Stomach (tissue), 9 donors: ENCODE results near the gene NYAP1. TPM values are rescaled to one million over a fixed set of nuclear protein-coding genes. Genes with fewer than 3 reads are reported as not detected.
"Not testable (repeated sequence)": the region's sequence is repeated elsewhere in the genome, so short reads cannot be mapped to it uniquely, and the experiment has no call there.

Experiments used
- DNase-seq, 2 donors: peaks; one replicate each; pipeline versions ENCODE4 v3.0.0 to v3.0.0-alpha.2; 2013 to 2019
- H3K27ac ChIP-seq, 5 donors: fragments of 200-600 bp in 4 of 5; sonication (generic) in 4 of 5; one replicate each; pipeline ENCODE4 v1.5.1; 2013 to 2019; ENCODE audit warnings: mild to moderate bottlenecking in 1 of 5, moderate library complexity in 1 of 5
- H3K27me3 ChIP-seq, 3 donors: fragments of 200-600 bp; sonication (generic); one replicate each; pipeline ENCODE4 v1.5.1; 2017 to 2019; ENCODE audit warnings: mixed run types in 1 of 3
- H3K36me3 ChIP-seq, 4 donors: fragments of 200-600 bp; sonication (generic); 1 replicate in 3 of 4; 2 replicates in 1 of 4; pipeline ENCODE4 v1.5.1; 2016 to 2019
- H3K4me1 ChIP-seq, 4 donors: fragments of 200-600 bp; sonication (generic); one replicate each; pipeline ENCODE4 v1.5.1; 2016 to 2019
- H3K4me3 ChIP-seq, 4 donors: fragments of 200-600 bp; sonication (generic) in 3 of 4; one replicate each; pipeline ENCODE4 v1.5.1; 2016 to 2019; ENCODE audit warnings: mild to moderate bottlenecking in 1 of 4
- H3K9me3 ChIP-seq, 4 donors: fragments of 200-600 bp; sonication (generic); one replicate each; pipeline ENCODE4 v1.5.1; 2016 to 2019
- CTCF ChIP-seq, 7 experiments: fragments of 450-650 bp in 4 of 7; fragments of 200-600 bp in 3 of 7; sonication (generic) in 3 of 7; IDR thresholded peaks; one replicate each; pipeline ENCODE4 v1.5.1; 2016 to 2019; ENCODE audit warnings: antibody characterized with exemption in 7 of 7, control low read depth in 2 of 7, mild to moderate bottlenecking in 1 of 7
- EP300 ChIP-seq: sonication (generic); formaldehyde crosslinking; IDR thresholded peaks from one replicate; pipeline ENCODE4 v1.6.1; 2017; ENCODE audit warnings: antibody characterized with exemption
- POLR2A ChIP-seq, 4 donors: fragments of 450-650 bp; IDR thresholded peaks; one replicate each; pipeline ENCODE4 v1.6.1; 2016; ENCODE audit warnings: antibody characterized with exemption in 4 of 4, control low read depth in 2 of 4, mild to moderate bottlenecking in 1 of 4, moderate library complexity in 1 of 4
- POLR2AphosphoS5 ChIP-seq, 3 donors: sonication (generic); formaldehyde crosslinking; IDR thresholded peaks; one replicate each; pipeline ENCODE4 v1.6.1; 2016; ENCODE audit warnings: antibody characterized with exemption in 3 of 3
- WGBS, 5 donors: extraction: QIAGEN DNeasy Blood & Tissue Kit in 3 of 5; methylation state at CpG; one replicate each; pipeline versions ENCODE4 v1.1.5 to v1.1.7; 2013 to 2018; 5-methylcytosine and 5-hydroxymethylcytosine counted together
- intact Hi-C: fragments of 100-400 bp; cut with DNase I; formaldehyde crosslinking; loops from one replicate; pipeline ENCODE4 v1.15.1; 2023; ENCODE audit warnings: low total_unique reads
- polyA plus RNA-seq, 3 donors: library from polyadenylated mRNA; stranded (reverse); fragments of 200-250 nt; gene quantifications; one replicate each; pipeline ENCODE4 v1.2.3, GENCODE V29; 2013
- total RNA-seq, 5 donors: library from RNA; depleted of rRNA; stranded (reverse); fragments of >200 nt; gene quantifications; one replicate each; pipeline versions ENCODE4 v1.1.0 to v1.2.3, GENCODE V29; 2014 to 2016
- donor health status: healthy with polysubstance abuse.
- donor health status: Bipolar disorder and iron deficiency.
- donor health status: healthy.

The NYAP1 gene
- total and polyA plus RNA-seq, 8 donors: 0.48 to 0.75 (median 0.73) TPM; not detected in 5

- no peak for DNase-seq
- Histone ChIP-seq H3K36me3 (no peaks in the 10 kb centered on the region), H3K27me3 (no peaks in the 10 kb centered on the region), H3K9me3 (no peaks in the 10 kb centered on the region), H3K4me1 (peaks cover 30 to 47% (median 46%) of the 10 kb centered on the region in 4 donors), H3K4me3 (peak overlapping the region; percentile 22 to 93 (median 29)), H3K27ac (peak overlapping the region in 4 of 5 donors; percentile 74 to 84 (median 80))
- 5 to 11% (median 7%) methylated on average over 8 of the region's 8 CpGs for WGBS, 5 donors
- intact Hi-C loops: no loop called here
- TF ChIP-seq CTCF (IDR thresholded peaks at IDR 0.05): no peak
- no peak for TF ChIP-seq EP300
- TF ChIP-seq POLR2A (IDR thresholded peaks at IDR 0.05): no peak
- TF ChIP-seq POLR2AphosphoS5 (IDR thresholded peaks at IDR 0.05): no peak
These were observed 54.6 kb downstream of the NYAP1 start for GRCh38 chr7:100538348-100538653.

- Histone ChIP-seq H3K27ac (peak within 1 kb of the TSS; percentile 87 to 93 (median 92)), H3K9me3 (no peaks in the 10 kb centered on the region), H3K4me3 (peak within 1 kb of the TSS; percentile 91 to 97 (median 92)), H3K36me3 (no peaks in the 10 kb centered on the region), H3K4me1 (peaks cover 36 to 52% (median 51%) of the 10 kb centered on the region in 4 donors), H3K27me3 (no peaks in the 10 kb centered on the region)
- TF ChIP-seq POLR2AphosphoS5 (IDR thresholded peaks at IDR 0.05) (peak; percentile 71 to 94 (median 86)), POLR2A (IDR thresholded peaks at IDR 0.05) (peak in 2 of 4 donors; percentile 68 to 85), EP300 (no peak), CTCF (IDR thresholded peaks at IDR 0.05) (no peak)
- peak; percentile 100 for DNase-seq
- WGBS, 5 donors: 0 to 1% (median 0%) methylated on average over 41 to 60 of the region's 60 CpGs
- intact Hi-C loops: no loop called here
These were observed 55.1 kb downstream of the NYAP1 start, which contains the start of gene AGFG2 for GRCh38 chr7:100538654-100539435. Gene AGFG2 (plus strand): TSS chr7:100539203. CDS start chr7:100539347, 144 bp downstream.

- TF ChIP-seq CTCF (IDR thresholded peaks at IDR 0.05) (no peak), POLR2A (IDR thresholded peaks at IDR 0.05) (no peak), EP300 (no peak), POLR2AphosphoS5 (IDR thresholded peaks at IDR 0.05) (no peak)
- H3K27me3 ChIP-seq: no peaks in the 10 kb centered on the region
- peak in 1 of 2 donors; percentile 37 for DNase-seq
- H3K27ac ChIP-seq: peak overlapping the region; percentile 87 to 93 (median 92)
- H3K4me1 ChIP-seq: peaks cover 42 to 59% (median 58%) of the 10 kb centered on the region in 4 donors
- WGBS, 5 donors: 0 to 2% (median 1%) methylated on average over 20 to 44 of the region's 44 CpGs
- intact Hi-C loops: no loop called here
- peak overlapping the region; percentile 91 to 97 (median 92) for H3K4me3 ChIP-seq
- H3K36me3 ChIP-seq: no peaks in the 10 kb centered on the region
- H3K9me3 ChIP-seq: no peaks in the 10 kb centered on the region
These were observed 55.8 kb downstream of the NYAP1 start for GRCh38 chr7:100539436-100540006.

GRCh38 chr7:100540073-100540723 is 56.5 kb downstream of the NYAP1 start:
- 19 to 31% (median 23%) methylated on average over 6 of the region's 6 CpGs for WGBS, 5 donors
- no peaks in the 10 kb centered on the region for H3K9me3 ChIP-seq
- H3K36me3 ChIP-seq: no peaks in the 10 kb centered on the region
- intact Hi-C loops: no loop called here
- H3K4me1 ChIP-seq: peaks cover 49 to 66% (median 65%) of the 10 kb centered on the region in 4 donors
- DNase-seq: peak; percentile 50 to 76
- no peaks in the 10 kb centered on the region for H3K27me3 ChIP-seq
- peak overlapping the region; percentile 91 to 97 (median 92) for H3K4me3 ChIP-seq
- peak in 1 of 3 donors; percentile 11 for TF ChIP-seq POLR2AphosphoS5 (IDR thresholded peaks at IDR 0.05)
- TF ChIP-seq CTCF (IDR thresholded peaks at IDR 0.05): no peak
- TF ChIP-seq EP300: no peak
- TF ChIP-seq POLR2A (IDR thresholded peaks at IDR 0.05): no peak
- peak overlapping the region; percentile 87 to 93 (median 92) for H3K27ac ChIP-seq

- H3K27me3 ChIP-seq, H3K9me3 ChIP-seq, intact Hi-C loops, DNase-seq, H3K36me3 ChIP-seq: not testable (repeated sequence)
- peak overlapping the region in 1 of 5 donors; percentile 8 for H3K27ac ChIP-seq
- WGBS, 5 donors: 78 to 86% (median 83%) methylated on average over 7 of the region's 7 CpGs
- peak overlapping the region in 1 of 4 donors; percentile 9 for H3K4me3 ChIP-seq
- H3K4me1 ChIP-seq: peaks cover 60 to 77% (median 76%) of the 10 kb centered on the region in 4 donors
These were observed 57.6 kb downstream of the NYAP1 start for GRCh38 chr7:100541309-100541708.
